GM19035 (cell line): Measurements from ENCODE around the gene SLC29A1.

Source experiments
- ATAC-seq: cut with Tn5 transposase; IDR thresholded peaks from one replicate; pipeline ENCODE4 v1.9.1; 2021; ENCODE audit not compliant: unreplicated experiment

SLC29A1 gene

GRCh38 chr6:44234101-44235025 lies 11.0 kb downstream of the SLC29A1 start:
- ATAC-seq, result no peak

DNA sequence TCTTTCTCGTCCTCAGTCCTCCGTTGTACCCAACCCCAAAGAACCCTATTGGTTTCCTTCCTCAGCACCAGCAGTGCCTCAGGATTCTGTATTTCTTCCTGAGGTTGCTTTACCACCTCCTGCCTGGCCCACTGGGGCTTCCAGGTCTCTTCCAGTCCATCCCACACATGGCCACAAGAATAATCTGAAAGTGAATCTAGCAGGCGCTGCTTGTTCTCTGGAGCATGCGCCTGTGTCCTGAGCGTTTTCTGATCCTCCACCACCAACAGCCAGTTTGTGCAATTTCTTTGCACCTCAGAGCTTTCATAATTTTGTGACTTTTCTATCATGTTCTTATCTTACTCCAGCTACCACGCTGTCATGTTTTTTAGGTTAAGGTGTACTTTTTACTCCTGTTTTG lies 11.9 kb downstream of the SLC29A1 start:
- no peak for ATAC-seq

DNA sequence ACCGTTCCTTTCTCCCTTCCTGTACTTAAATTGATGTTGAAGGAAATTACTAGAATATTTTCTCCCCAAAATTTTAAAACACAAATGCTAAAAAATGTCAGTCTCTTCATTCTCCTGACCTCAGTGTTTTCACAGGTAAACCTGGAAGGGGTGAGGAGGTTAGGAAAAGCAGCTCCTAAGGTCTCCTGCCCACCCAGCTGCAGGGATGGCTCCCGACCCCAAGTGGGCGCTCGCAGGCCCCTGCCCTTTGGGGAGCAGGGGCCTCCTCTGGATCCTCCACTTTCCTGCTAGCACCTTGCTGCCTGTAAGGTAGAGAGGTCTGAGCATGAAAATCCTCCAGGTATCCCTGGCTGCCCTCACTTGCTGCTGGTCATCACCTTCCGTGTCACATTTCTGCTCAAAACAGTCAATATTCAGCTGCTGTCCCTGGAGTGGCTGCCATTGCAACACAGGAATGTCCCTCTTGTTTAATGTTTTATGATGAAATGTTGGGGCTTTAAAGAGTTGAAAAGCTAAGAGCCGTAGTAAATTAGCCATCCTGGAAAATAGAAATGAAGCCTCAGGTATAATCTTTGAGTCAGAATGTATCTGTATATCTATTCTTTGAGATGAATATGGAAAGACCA lies 12.6 kb downstream of the SLC29A1 start:
- no peak for ATAC-seq

DNA sequence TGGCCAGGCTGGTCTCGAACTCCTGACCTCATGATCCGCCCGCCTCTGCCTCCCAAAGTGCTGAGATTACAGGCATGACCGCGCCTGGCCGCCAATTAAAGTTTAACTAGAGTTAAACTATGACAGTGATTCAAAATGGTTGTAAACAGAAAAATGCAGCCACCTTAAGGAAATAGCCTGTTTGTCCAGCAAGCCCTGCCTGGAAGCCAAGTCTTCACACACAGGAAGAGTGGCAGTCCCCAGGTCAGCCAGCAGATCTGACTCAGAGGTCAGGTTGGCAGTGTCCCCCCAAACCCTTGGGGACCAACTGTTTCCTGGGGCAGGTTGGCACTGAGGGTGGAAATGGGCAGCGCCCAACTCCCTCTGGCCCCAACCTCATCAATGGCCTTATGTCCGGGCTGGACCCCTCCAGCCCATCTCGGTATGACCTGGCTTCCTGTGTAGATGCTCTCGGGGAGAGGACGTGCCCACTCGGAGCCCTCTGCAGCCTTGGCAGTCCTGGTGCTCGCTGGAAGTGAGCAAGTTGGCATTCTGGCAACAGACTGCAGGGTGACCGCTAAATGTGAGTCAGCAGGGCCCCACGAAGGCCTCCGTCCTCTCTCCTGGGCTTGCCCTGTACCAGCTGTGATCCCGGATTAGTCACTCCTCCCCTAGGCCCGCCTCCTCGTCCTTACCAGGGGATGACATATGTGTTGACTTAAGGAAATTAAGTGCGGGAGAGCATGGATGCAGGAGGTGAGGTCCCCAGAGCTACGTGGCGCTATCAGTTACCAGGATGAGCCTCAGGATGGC lies 13.8 kb downstream of the SLC29A1 start:
- ATAC-seq, result peak; percentile 47

DNA sequence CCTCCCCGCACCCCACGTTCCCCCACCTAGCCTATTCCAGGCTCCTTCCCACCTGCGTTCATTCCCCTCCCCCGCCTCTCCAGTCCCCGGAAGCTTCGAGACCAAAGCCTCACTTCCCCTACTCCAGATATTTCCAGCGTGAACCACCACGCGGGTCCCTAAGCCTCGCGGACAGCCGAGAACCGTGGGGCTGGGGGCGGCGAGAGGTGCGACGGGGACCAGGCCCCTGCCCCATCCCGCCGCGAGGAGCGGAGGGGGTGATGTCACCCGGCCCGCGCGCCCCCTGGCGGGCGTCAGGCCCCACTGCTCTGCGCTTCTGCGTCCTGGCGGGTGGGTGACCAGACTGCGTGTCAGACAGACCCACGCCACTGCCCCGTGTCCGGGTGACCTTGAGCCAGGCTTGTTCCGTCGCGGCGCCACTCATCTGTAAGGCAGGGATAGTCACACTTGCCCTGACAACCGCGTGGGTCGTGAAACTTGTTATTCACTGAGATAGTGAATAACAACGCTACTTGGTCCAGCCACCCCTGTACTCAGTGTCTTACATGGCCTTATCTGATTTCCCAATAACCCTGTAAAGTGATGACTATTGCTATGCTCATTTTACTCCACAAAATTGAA lies 14.5 kb downstream of the SLC29A1 start:
- peak; percentile 86 for ATAC-seq

DNA sequence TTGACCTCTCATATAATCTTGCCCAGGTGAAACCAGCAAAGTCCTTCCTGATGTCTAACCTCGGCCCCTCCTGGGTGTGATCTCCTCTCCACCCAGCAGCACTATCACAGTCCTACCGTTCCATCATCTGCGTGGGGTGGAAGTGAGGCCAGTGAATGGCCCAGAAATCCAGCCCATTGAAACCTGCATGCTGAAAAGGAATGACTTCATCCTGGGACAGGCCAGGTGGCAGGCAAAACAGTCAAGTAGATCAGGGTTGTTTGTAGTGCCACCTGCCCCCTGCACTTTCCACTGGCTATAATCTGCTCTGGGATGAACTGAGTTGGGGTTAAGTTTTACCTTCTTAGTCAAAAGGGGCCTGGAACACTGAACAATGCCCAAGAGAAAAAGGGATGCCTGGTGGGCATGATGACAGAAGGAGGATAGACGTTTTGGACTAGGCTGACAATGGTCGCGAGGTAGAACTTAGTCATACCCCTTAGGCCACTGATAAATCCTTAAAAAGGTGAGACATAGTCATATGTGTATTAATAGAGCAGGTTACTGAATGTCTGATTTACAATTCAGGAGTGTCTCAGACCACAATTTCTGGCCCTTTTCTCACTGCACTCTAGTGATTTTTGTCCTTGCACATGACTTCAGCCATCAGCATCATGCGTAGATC lies 15.4 kb downstream of the SLC29A1 start:
- ATAC-seq, result no peak

DNA sequence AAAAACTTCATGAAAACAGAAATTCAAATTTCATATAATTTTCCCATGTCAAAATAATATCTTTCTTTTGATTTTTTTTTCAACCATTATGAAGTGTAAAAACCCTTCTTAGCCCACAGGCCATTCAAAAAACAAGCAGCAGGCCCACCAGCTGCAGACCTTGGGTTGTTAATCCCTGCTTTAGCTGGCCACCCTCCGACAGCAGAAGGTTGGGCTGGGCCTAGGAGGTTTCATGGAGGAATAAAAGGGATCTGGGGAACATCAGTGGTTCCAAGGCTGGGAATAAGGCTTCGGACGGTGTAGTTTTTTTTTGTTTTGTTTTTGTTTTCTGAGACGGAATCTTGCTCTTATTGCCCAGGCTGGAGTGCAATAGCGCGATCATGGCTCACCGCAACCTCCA lies 19.9 kb downstream of the SLC29A1 start:
- ATAC-seq, result no peak

- ATAC-seq, result no peak
Measured at GRCh38 chr6:44245391-44245911, 22.1 kb downstream of the SLC29A1 start.

DNA sequence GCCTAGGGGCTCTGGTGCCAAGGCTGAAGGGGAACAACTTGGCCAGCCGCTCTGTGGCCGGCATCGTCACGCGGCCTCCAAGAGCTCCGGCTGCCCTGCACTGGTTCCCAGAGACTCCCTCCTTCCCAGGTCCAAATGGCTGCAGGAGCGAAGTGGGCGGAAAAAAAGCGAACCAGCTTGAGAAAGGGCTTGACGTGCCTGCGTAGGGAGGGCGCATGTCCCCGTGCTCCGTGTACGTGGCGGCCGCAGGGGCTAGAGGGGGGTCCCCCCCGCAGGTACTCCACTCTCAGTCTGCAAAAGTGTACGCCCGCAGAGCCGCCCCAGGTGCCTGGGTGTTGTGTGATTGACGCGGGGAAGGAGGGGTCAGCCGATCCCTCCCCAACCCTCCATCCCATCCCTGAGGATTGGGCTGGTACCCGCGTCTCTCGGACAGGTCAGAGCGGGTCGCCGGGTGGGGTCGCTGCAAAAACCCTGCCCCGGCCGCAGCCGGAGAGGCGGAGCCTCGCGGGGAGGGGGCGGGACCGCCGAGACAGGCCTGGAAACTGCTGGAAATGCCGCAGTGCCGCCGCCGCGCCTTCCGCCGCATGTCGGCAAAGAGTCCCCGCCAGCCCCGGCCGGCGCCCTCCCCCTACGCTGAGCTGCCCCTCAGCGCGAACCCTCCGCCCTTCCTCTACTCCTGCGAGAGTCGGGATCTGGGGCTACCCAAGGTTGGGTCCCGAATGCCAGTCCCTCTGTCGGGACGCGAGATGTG lies 22.7 kb downstream of the SLC29A1 start:
- ATAC-seq, result peak; percentile 57

GRCh38 chr6:44246663-44247337 lies 23.4 kb downstream of the SLC29A1 start, which contains the start of gene HSP90AB1:
HSP90AB1 (plus strand) TSS chr6:44247101; CDS start chr6:44248630, 1,529 bp downstream.
- peak; percentile 71 for ATAC-seq

GRCh38 chr6:44247338-44248302 lies 24.2 kb downstream of the SLC29A1 start:
- ATAC-seq, result peak; percentile 29

GRCh38 chr6:44248579-44248978 lies 25.2 kb downstream of the SLC29A1 start:
- no peak for ATAC-seq

GRCh38 chr6:44249082-44249748 lies 25.8 kb downstream of the SLC29A1 start:
- ATAC-seq, result no peak

DNA sequence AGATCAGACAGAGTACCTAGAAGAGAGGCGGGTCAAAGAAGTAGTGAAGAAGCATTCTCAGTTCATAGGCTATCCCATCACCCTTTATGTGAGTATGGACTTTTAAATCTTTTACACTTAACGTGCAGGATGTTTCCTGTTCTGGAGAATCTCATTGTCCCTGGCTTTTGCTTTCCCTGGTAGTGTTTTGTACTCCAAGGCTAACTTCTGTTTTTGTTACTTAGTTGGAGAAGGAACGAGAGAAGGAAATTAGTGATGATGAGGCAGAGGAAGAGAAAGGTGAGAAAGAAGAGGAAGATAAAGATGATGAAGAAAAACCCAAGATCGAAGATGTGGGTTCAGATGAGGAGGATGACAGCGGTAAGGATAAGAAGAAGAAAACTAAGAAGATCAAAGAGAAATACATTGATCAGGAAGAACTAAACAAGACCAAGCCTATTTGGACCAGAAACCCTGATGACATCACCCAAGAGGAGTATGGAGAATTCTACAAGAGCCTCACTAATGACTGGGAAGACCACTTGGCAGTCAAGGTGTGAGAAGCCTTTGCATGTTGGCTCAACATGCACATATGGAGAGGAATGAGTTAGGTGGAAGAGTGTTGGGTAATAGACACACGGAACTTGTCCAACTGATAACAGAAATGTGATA lies 26.8 kb downstream of the SLC29A1 start:
- no peak for ATAC-seq

- ATAC-seq, result no peak
Measured at GRCh38 chr6:44250718-44251123, 27.3 kb downstream of the SLC29A1 start.

GRCh38 chr6:44251576-44252524 lies 28.5 kb downstream of the SLC29A1 start:
- no peak for ATAC-seq
